ENCODE results near the gene LMBR1L. TPM values are rescaled to one million over a fixed set of nuclear protein-coding genes. Genes with fewer than 3 reads are reported as not detected.
"Not testable (repeated sequence)": the region's sequence is repeated elsewhere in the genome, so short reads cannot be mapped to it uniquely, and the experiment has no call there.

The LMBR1L gene
- total RNA-seq, 4 donors from 2014 or later: 17.6 to 77.5 (median 37.5) TPM

- no peak for ATAC-seq
- Histone ChIP-seq H3K27me3 (no peaks in the 10 kb centered on the region), H3K4me3 (no peak overlapping the region), H3K27ac (no peak overlapping the region), H3K9me3 (no peaks in the 10 kb centered on the region), H3K36me3 (peaks cover 0 to 8% of the 10 kb centered on the region in 2 donors), H3K4me1 (no peaks in the 10 kb centered on the region)
- TF ChIP-seq POLR2AphosphoS5 (IDR thresholded peaks at IDR 0.05) (no peak), POLR2A (IDR thresholded peaks at IDR 0.05) (no peak), EP300 (IDR thresholded peaks at IDR 0.05) (no peak), CTCF (IDR thresholded peaks at IDR 0.05) (no peak)
- 70 to 92% methylated on average over 2 of the region's 2 CpGs for WGBS, 2 donors (ENCODE audit: low coverage in 1 of 2)
These were observed 33.7 kb upstream of the LMBR1L start for GRCh38 chr12:49144384-49144783.

GRCh38 chr12:49138999-49139398, 28.4 kb upstream of the LMBR1L start:
- no peak for ATAC-seq
- Histone ChIP-seq H3K4me1 (peaks cover 0 to under 1% (median 0%) of the 10 kb centered on the region in 3 donors), H3K27me3 (no peaks in the 10 kb centered on the region), H3K36me3 (peaks cover 0 to 9% of the 10 kb centered on the region in 2 donors), H3K27ac (no peak overlapping the region), H3K4me3 (no peak overlapping the region), H3K9me3 (no peaks in the 10 kb centered on the region)
- no peak for TF ChIP-seq POLR2A (IDR thresholded peaks at IDR 0.05)
- no peak for TF ChIP-seq POLR2AphosphoS5 (IDR thresholded peaks at IDR 0.05)
- no peak for TF ChIP-seq CTCF (IDR thresholded peaks at IDR 0.05)
- TF ChIP-seq EP300 (IDR thresholded peaks at IDR 0.05): no peak
- WGBS, 2 donors (ENCODE audit: low coverage in 1 of 2): 91 to 92% methylated on average over 2 of the region's 2 CpGs

- H3K4me1 ChIP-seq: peaks cover 0 to 5% (median 0%) of the 10 kb centered on the region in 3 donors
- WGBS, 2 donors (ENCODE audit: low coverage in 1 of 2): 65 to 75% methylated on average over 1 to 2 of the region's 2 CpGs
- H3K27ac ChIP-seq: no peak overlapping the region
- peaks cover 0 to 9% of the 10 kb centered on the region in 2 donors for H3K36me3 ChIP-seq
- H3K9me3 ChIP-seq: no peaks in the 10 kb centered on the region
- no peak overlapping the region for H3K4me3 ChIP-seq
- no peaks in the 10 kb centered on the region for H3K27me3 ChIP-seq
- ATAC-seq: no peak
- TF ChIP-seq CTCF (IDR thresholded peaks at IDR 0.05): no peak
These were observed 27.9 kb upstream of the LMBR1L start for GRCh38 chr12:49138587-49138986.

- Histone ChIP-seq H3K27me3 (no peaks in the 10 kb centered on the region), H3K27ac (no peak overlapping the region), H3K36me3 (peaks cover 0 to 9% of the 10 kb centered on the region in 2 donors), H3K4me3 (no peak overlapping the region), H3K4me1 (peaks cover 0 to 16% (median 6%) of the 10 kb centered on the region in 3 donors), H3K9me3 (no peaks in the 10 kb centered on the region)
- TF ChIP-seq POLR2AphosphoS5 (IDR thresholded peaks at IDR 0.05) (no peak), EP300 (IDR thresholded peaks at IDR 0.05) (no peak), POLR2A (IDR thresholded peaks at IDR 0.05) (no peak), CTCF (IDR thresholded peaks at IDR 0.05) (no peak)
- no CpG with 5 or more reads among the region's 1 CpG for WGBS, 2 donors (ENCODE audit: low coverage in 1 of 2)
- no peak for ATAC-seq
These were observed 26.8 kb upstream of the LMBR1L start for GRCh38 chr12:49137476-49137875.

GRCh38 chr12:49136997-49137396, 26.4 kb upstream of the LMBR1L start:
- H3K9me3 ChIP-seq, H3K27me3 ChIP-seq, H3K27ac ChIP-seq, ATAC-seq, H3K4me3 ChIP-seq, H3K36me3 ChIP-seq: not testable (repeated sequence)
- WGBS, 2 donors (ENCODE audit: low coverage in 1 of 2): 67 to 86% methylated on average over 1 to 3 of the region's 3 CpGs
- peaks cover 0 to 21% (median 9%) of the 10 kb centered on the region in 3 donors for H3K4me1 ChIP-seq
